NCI-H2171 (cell line): ENCODE measurements around the gene ORC3.

Experiments
- DNase-seq: peaks from one replicate; lab custom pipeline; 2025; lab: John Stamatoyannopoulos, UW

ORC3 gene

DNA sequence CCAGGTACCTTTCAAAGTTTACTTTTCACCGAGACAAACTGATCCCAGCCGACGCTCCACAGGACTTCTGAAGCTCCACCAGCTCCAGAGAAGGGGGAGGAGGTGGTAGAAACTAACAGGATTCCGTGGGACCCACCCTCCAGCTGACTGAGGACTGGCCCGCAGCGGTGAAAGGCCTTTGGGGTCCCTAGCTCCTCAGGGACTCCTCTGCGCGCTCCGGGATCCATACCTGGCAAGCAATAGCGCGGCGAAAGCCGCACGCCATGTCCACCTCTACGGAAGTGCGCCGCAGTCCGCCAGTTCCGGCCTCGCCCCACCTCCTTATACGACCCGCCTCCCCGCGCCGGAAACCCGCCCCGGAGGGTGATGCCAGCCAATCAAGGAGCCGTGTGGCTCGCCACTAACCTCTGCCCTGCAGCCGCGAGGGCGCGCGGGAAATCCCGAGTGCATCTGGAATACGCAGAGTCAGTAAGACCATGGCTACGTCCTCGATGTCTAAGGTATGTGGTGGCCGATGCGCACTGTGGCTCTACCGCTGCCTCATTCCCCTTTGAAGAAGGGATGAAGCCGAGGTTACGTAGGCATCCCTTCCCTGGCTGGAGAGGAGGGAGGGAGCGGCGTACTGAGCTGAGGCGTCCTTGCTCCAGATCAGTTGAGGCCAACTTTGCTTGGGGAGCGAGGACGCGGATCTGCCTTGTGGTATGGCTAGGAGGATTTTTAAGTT lies at the start of gene ORC3, which contains the start of gene RARS2:
TSS of gene ORC3 (plus strand) at position 443 of the 724 bp plus-strand sequence. CDS start at position 477, 34 bp downstream.
TSS of gene RARS2 (minus strand) at position 295 of the 724 bp plus-strand sequence. CDS start at position 265, 30 bp downstream.
- DNase-seq = peak; percentile 91

DNA sequence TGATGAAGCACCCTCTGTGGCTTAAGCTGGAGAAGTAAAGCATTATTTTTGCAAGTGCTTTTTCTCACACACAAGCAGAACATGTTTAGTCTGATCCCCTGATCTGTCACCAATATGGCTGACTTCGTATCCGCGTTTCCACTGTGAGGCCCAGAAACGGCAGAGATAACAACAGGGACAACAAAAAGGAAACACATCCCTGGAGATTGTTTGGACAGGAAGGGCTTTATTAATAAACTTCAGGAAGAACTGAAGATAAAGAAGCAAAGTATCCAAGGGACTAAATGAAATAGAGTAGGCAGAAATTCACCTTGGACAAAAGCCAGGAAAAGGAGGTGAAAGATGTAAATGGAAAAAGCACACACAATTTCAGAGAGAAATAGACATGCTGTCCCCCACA lies 49.4 kb upstream of the ORC3 start:
- no peak for DNase-seq

DNA sequence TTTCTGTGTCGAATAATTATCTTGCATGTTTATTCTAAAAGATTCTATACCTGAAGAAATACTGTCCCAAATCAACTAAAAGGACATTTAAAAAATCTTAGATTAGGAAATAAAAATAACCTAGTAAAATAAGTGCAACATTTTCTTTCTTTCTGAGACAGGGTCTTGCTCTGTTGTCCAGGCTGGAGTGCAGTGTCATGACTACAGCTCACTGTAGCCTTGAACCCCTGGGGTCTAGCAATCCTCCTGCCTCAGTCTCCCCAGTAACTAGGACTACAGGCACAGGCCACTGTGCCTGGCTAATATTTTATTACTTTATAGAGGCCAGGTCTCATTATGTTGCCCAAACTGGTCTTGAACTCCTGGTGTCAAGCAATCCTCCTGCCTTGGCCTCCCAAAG lies 48.9 kb upstream of the ORC3 start:
- no peak for DNase-seq

DNA sequence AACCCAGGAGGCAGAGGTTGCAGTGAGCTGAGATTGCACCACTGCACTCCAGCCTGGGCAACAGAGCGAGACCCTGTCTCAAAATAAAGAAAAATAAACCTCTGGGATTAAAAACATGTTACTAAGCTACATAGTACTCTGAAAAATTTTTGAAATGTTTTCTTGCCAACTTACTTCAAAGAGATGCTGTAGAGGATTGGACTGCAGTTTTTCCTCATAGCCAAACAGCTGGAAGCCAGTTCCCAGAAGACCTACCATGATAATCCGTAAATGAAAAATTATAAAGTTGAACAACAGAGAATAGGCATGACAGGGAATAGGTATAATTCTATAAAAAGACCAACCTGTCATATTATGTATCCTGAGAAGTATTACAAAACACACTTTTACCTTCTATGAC lies 48.2 kb upstream of the ORC3 start:
- no peak for DNase-seq

DNA sequence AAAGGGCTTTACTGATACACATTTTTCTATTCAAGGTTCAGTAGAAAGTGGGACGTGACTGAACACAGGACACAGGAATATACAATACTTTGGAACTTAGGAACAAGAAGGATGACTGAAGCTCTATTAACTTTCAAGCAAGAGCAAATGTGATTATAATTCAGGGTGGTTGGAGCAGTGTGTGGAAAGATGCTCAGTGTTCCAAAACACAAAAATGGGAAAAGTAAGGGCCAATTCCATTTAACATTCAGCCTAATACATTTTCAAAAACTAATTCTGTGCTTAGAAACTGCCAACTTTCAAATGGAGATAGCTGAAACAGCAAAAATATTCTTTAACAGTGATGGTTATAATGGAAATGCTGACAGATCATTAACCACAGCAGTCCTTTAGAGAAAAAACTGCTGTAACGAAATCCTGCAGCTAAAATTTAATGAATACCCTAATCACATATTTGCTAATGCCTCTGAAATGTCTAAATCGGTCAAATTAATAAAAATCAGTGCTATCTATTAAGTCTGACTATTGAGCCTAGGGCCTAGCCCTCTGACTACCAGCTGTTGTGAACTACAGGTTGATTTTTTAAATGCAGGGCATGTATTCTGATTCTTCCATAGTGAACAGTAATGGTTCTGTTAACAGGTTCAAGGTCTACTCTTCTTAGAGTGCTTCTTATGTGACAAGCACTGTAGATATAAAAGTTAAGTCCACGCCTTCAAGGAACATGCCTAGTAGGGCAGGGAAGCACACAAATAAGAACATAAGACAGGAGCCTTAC lies 46.0 kb upstream of the ORC3 start:
- DNase-seq = no peak

DNA sequence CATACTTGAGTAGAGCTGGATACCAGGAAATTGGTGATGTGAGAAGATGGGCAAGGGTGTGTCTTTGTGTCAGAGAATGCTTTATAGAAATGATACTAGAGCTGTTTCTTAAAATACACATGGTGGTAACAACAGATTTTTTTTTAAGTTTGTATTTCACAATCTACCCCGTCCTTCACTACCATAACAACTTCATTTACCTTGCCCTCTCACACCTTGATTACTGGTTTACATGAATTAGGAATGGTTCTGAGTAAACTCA lies 45.5 kb upstream of the ORC3 start:
- no peak for DNase-seq

DNA sequence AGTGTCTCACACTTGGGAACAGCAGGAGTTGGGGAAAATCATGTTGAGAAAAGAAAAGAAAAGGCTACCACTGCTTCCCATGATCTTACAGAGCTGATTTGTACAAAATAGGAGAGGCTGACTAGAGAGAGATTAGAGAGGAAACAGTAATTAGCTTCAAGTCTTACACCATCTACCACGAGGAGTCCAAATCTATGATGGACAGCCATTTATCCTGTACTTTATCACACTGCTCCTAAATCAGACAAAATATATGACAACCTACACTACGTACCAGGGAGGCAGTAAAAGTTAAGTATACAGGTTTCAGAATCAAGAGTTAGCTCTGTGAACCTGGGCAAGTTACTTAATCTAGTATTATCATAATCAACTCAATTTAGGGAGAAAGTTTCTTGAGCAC lies 38.1 kb upstream of the ORC3 start:
- no peak for DNase-seq

DNA sequence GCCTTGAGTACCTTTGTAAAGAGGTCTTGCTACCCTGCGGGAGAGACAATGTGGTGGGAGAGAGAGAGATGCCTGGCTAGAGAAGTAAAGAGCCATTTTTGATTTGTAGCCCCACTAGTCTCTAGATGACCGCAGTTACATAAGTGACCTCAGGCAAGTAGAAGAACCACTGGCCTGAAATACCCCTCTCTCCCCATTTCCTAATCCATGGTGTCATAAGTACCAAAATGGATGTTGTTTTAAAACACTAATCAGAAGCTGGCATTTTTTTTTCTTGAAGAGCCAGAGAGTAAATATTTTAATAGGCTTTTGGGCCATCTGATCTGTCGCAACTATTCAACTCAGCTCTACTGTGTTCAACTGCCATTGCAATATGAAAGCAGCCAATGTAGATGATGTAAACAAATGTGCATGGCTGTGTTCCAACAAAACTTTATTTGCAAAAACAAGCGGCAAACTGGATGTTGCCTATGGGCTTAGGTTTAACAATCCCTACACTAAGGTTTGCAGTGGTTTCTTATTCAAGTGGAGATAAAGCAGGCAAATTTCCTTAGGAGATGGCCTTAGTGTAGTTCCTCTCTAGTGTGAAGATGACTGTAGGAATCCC lies 36.7 kb upstream of the ORC3 start:
- no peak for DNase-seq

DNA sequence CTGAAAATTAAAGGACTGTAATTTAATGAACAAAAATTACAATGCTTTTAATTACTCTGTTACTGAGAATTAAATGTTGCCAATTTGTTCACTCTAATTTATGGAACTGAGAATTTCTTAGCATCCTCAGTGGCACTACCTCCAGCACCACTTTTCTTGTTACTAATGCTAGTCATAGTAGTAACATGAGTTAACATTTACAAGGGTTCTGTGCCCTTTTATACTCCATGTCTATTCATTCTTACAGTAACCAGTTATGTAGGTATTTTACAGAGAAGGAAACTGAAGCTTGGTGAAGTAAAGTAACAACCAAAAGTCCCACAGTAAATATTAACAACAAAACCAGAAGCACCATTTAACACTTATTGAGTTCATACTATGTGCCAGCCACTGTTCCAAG lies 34.4 kb upstream of the ORC3 start:
- no peak for DNase-seq

DNA sequence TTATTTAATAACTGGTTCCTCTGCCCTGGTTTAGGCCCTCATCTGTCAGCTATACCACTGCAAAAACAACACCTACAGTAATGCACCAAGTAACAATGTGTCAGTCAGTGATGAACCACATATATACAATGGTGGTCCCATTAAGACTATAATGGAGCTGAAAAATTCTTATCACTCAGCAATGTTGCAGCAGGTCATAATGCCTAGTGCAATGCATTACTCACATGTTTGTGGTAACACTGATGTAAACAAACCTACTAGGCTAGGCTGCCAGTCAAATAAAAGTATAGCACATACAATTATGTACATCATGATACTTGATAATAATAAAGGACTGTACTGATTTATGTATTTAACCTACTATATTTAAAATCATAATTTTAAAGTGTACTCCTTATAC lies 31.5 kb upstream of the ORC3 start:
- no peak for DNase-seq

DNA sequence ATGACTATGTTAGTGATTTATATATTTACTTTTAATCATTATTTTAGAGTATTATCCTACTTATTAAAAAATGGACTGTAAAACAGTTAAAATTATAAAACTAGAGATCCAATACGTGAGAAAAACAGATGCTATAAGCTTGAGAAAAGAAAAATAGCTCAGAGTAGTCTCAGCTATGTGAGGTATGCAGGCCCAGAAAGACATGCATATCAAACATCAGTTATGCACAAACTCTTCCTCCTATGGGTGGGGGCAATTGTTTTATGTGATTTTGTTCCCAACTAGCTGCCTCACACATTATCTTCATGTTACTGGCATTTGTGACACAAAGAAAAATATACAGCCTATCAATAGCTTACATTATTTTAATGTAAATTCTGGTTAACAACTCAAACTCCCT lies 28.9 kb upstream of the ORC3 start:
- DNase-seq = no peak

DNA sequence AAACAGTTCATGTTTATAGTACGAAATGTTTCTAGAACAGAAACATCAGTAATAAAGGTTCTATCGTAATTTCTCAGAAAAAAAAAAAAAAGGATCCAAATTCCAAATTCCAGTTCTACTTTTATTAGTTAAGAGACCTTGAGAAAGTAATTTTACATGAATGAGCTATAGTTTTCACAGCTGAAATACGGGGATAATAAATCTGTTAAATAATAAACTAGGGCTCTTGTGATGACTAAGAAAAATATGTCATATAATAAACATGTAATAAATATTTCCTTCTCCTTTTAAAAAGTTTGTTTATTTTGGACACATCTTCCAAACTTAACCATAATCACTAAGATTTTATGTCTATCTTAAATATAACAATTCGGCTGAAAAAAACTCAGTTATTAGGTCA lies 17.9 kb upstream of the ORC3 start:
- no peak for DNase-seq

DNA sequence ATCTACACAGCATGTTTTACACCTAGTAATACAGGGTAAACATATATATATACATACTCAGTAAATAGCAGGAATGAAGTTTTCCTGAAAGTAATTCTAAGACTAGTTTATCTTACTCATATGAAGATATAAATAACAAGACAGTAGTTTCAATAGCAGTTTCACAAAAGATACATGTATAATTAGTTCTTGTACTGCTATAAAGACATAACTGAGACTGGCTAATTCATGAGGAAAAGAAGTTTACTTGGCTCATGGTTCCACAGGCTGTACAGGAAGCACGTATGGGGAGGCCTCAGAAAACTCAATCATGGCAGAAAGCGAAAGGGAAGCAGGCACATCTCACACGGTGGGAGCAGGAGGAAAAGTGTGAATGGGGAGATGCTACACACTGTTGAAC lies 17.1 kb upstream of the ORC3 start:
- DNase-seq = no peak

DNA sequence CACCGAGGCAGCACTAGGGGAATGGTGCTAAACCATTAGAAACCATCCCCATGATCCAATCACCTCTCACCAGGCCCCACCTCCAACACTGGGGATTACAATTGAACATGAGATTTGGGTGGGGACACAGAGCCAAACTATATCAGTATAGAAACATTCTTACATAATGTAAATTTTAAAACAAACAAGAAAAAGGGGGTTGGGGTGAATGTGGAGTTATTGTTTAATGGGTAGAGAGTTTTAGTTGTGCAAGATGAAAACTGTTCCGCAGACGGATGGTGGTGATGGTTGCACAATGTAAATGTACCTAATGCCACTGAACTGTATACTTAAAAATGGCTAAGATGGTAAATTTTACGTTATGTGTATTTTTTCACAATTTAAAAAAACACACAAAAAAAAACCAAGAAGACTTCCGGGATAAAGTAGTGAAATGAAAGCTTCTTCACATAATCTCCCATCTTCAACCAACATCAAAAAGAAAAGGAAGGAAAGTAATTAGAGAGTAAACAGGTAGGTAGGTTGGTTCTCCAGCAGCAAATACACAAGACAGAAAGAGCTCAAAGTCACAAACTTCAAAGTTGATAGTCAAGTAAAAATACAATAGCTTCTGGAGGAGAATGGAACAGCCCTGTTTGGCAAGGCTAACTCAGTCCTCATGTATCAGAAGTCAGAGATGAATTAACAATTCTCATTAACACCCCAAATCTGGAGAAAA lies 16.5 kb upstream of the ORC3 start:
- no peak for DNase-seq

DNA sequence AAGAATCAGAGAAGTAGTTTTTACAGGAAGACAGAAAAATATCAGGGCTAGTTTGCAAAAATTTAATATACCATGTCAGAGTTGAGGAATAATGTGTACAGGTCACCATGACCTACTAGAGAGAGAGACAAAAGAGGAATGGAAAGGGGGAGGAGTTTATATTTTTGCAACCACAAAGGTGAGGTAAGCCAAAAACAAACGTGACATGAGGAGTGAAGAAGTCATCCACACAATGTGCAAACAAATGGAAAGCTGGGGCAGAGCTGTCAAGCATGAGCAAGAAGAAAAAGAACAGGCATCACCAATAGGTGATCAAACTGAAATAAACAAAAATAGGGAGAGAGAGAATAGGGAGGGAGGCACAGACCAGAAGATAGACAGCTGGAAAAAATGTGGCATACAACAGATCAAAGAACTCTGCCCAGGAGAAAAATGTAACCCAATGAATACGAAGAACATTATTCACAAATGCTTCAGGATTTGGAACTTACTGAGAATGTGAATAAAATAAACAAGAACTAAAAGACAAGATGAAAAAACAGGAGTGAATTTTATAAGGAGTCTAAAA lies 15.6 kb upstream of the ORC3 start:
- DNase-seq = no peak

DNA sequence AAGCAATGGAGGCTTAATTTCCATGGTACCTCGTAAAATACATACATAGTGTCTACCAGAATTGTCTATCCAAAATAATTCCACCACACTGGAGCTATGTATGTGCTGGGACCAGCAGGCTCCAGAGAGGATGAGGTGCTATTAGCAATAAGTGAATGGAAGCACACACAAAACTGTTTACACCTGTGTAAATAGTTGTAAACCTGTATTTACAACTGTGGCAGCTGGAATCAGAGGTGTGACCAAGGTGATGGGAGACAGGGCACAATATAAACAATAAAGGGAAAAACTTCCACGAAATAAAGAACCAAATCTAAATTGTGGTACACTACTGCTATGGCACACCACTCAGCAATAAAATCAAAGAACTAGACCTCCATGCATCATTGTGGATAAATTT lies 14.5 kb upstream of the ORC3 start:
- DNase-seq = no peak

DNA sequence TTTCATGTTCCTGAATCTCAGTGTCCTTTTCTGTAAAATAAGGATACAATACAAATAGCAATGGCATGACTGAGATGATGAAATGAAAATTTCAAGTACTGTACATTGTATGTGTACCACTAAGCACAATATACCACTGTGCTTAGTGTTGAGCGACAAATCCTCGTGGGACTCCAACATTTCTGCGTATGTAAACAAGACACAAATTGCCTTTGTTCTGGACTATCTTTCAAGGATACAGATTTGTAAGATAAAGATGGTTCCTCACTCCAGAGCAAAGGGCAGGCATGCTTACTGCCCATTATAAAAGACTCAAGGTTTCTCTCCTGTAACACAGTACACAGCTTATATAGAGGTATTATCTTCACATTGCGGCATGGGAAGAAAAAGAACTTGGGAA lies 6.1 kb upstream of the ORC3 start:
- DNase-seq = no peak

DNA sequence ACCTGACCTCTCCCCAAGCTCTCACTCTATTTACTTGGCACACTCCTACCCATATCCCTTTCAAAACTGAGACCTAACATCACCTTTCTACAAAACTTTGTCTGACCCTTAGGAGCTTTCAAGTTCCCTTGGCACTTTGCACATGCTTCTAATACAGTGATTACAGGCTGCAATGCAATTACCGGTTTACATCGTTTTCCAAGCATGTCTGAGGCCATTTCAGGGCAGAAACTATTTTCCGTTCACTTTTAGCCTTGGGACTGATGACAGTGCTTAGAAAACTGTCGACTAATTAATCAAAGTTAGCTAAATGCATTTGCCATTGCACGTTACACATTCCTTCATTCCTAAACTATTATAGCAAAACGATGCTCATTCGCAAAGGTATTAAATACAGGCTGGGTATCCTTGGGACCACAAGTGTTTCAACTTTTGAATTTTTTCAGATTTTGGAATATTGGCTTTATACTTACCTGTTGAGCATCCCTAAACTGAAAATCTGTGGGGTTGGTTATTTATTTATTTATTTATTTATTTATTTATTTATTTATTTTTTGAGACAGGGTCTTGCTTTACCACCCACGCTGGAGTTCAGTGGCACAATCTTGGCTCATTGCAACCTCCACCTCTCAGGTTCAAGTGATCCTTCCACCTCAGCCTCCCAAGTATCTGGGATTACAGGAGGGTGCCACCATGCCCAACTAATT lies 3.4 kb upstream of the ORC3 start:
- no peak for DNase-seq

DNA sequence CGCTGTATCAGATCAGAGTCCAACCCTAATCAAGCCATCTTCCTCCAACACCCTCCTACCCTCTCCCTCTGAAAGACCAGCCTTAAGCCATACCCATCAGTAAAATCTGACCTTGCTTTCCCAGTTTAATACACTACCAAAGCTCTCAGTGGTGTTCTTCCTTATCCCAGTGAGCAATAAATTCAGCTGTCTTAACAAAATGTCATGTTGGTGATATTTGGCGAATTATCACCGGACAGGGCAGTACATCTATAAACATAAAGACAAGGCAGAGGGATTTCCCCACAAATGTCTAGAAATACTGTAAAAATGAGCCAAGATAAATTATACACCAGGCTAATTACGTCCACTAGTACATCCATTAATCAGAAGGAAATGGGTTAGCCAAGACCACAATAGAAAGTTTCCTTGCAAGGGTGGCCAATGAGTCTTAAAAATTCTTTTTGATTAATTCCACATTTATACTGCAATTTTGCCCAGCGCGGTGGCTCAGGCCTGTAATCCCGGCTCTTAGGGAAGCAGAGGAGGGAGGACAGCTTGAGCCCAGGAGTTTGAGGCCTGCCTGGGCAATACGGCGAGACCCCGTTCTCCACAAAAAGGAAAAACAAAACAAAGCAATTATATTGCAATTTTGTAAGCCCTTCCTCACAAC lies 1.1 kb upstream of the ORC3 start:
- DNase-seq = no peak

DNA sequence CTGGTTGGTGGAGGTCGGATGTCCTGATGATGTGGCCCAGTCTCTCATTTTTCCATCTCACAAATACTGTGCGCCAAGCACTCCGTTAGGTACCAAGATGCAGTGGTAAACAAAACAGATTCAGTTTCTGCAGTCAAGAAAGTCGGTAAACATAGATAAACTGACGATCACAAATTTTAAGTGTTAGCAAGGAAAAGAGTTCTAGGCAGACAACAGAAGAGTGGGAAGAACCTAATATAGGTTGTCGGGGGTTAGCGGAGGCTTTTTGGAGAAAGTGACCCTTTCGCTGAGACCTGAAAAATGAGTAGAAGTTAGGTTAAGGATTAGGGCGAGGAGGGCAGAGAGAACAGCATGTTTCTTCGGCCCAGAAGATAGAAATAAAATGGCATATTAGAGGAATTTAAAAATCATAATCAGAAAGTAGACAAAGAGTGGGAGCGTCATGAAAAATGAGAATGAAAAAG lies 514 bp downstream of the ORC3 start:
- no peak for DNase-seq

DNA sequence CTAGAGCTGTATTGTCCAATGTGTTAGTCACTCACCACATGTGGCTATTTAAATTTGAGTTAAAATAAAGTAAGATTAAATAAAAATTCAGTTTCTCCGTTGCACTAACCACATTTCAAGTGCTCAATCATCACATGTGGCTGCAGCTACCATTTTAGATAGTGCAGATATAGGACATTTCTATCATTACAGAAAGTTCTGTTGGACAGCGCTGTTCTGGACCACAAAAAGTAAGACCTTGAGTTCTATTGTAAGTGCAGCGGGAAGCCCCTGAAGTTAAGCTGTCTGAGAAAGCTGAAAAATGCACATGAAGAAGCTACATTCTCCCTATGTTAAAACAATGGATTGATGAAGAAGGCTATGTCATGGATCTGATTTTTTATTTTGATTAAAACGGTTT lies 1.1 kb downstream of the ORC3 start:
- DNase-seq = no peak
